Sigmoid colon (tissue), 4 donors: ENCODE results near the gene CLEC16A.

Source experiments
- EP300 ChIP-seq, 4 donors: sonication (generic); formaldehyde crosslinking; IDR thresholded peaks; one replicate each; pipeline ENCODE4 v1.6.1; 2017; ENCODE audit warnings: antibody characterized with exemption in 4 of 4
- POLR2A ChIP-seq, 2 donors: fragments of 450-650 bp; IDR thresholded peaks; one replicate each; pipeline ENCODE4 v1.6.1; 2016; ENCODE audit warnings: antibody characterized with exemption in 2 of 2, mild to moderate bottlenecking in 2 of 2, moderate library complexity in 2 of 2
- POLR2AphosphoS5 ChIP-seq, 4 donors: sonication (generic); formaldehyde crosslinking; IDR thresholded peaks; one replicate each; pipeline ENCODE4 v1.6.1; 2017; ENCODE audit warnings: antibody characterized with exemption in 4 of 4
- TF ChIP-seq, protein P1 (sequence below), 4 experiments: fragments of 450-650 bp in 3 of 4; fragments of 200-600 bp in 1 of 4; IDR thresholded peaks; one replicate each; pipeline ENCODE4 v1.5.1; 2016 to 2019; ENCODE audit warnings: antibody characterized with exemption in 4 of 4, mild to moderate bottlenecking in 3 of 4, moderate library complexity in 2 of 4

DNA sequence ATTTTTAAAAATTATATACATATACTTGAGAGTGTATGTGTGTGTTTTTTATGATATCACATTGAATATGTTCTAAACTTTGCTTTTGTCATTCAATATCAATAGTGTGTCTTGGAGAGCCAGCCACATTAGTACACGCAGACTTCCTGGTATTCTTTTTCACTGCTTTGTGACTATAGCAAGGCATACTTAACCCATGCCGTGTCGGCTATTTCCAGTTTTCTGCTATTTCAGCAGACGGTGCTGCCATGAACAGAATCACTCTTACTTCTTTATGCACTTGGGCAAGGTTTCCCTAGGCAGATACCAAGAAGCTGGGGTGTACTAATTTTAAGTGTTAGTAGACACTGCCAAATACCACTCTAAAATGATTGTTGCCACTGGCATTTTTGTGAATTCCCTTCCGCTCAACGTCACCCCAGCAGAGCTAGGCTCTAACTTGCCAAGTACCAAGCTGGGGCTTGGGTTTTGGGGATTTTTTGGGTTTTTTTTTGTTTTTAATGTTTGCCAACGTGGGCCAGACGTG is 176.8 kb downstream of the CLEC16A start:
- TF ChIP-seq, protein P1, sequence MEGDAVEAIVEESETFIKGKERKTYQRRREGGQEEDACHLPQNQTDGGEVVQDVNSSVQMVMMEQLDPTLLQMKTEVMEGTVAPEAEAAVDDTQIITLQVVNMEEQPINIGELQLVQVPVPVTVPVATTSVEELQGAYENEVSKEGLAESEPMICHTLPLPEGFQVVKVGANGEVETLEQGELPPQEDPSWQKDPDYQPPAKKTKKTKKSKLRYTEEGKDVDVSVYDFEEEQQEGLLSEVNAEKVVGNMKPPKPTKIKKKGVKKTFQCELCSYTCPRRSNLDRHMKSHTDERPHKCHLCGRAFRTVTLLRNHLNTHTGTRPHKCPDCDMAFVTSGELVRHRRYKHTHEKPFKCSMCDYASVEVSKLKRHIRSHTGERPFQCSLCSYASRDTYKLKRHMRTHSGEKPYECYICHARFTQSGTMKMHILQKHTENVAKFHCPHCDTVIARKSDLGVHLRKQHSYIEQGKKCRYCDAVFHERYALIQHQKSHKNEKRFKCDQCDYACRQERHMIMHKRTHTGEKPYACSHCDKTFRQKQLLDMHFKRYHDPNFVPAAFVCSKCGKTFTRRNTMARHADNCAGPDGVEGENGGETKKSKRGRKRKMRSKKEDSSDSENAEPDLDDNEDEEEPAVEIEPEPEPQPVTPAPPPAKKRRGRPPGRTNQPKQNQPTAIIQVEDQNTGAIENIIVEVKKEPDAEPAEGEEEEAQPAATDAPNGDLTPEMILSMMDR (IDR thresholded peaks at IDR 0.05): no peak
- TF ChIP-seq POLR2A (IDR thresholded peaks at IDR 0.05) (no peak), EP300 (IDR thresholded peaks at IDR 0.05) (no peak), POLR2AphosphoS5 (IDR thresholded peaks at IDR 0.05) (no peak)
